ACC112 (cell line): Measurements from ENCODE around the gene TPD52L1.

Source experiments
- H2AFZ ChIP-seq: fragments of 200-600 bp; sonication (generic); one replicate; pipeline ENCODE4 v1.6.0; 2017; ENCODE audit warnings: antibody characterized with exemption, low read length; ENCODE audit not compliant: unreplicated experiment
- H3K27ac ChIP-seq: fragments of 200-600 bp; sonication (generic); 2 replicates; pipeline ENCODE4 v1.5.1; 2014; ENCODE audit warnings: low read depth, mild to moderate bottlenecking, antibody characterized with exemption, low read length, moderate library complexity
- H3K27me3 ChIP-seq: fragments of 200-600 bp; sonication (generic); 2 replicates; pipeline ENCODE4 v1.6.1; 2014; ENCODE audit warnings: mild to moderate bottlenecking, antibody characterized with exemption, low read length, moderate library complexity, mixed read lengths; ENCODE audit not compliant: insufficient read depth
- H3K36me3 ChIP-seq: fragments of 200-600 bp; sonication (generic); 2 replicates; pipeline ENCODE4 v1.6.1; 2016; ENCODE audit warnings: mild to moderate bottlenecking, antibody characterized with exemption, low read length, moderate library complexity, mixed read lengths; ENCODE audit not compliant: insufficient read depth
- H3K4me1 ChIP-seq: fragments of 200-600 bp; sonication (generic); one replicate; pipeline ENCODE4 v1.6.1; 2016; ENCODE audit warnings: low read length, mixed read lengths; ENCODE audit not compliant: insufficient read depth, unreplicated experiment, control insufficient read depth
- H3K4me3 ChIP-seq: fragments of 200-600 bp; sonication (generic); 2 replicates; pipeline ENCODE4 v1.5.1; 2014; ENCODE audit warnings: mild to moderate bottlenecking, low read depth, low read length
- H3K79me2 ChIP-seq: fragments of 200-600 bp; sonication (generic); one replicate; pipeline ENCODE4 v1.6.0; 2016; ENCODE audit warnings: low read length; ENCODE audit not compliant: control insufficient read depth, unreplicated experiment, insufficient read depth

TPD52L1 gene

DNA sequence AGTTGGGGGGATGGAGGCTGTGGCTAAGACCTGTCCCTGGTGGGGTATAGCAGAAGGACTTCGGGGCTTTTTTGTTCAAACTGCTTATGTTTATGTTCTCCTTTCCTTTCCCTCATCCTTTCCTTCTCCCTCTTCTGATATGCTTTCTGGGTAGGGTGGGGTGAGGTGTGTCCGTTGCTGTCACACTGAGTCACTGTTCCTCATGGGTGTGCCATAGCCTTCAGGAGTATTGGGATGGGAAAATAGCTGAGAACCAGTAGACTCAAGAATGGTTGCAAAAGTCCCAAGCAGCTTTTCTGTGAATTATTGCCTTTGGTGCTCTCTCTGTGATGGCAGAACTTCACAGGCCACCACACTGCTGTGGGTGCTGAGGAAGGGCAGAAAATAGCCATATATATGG lies 39.6 kb downstream of the TPD52L1 start:
- Histone ChIP-seq H3K79me2 (no peaks in the 10 kb centered on the region), H2AFZ (no peak overlapping the region), H3K4me3 (no peak overlapping the region)

DNA sequence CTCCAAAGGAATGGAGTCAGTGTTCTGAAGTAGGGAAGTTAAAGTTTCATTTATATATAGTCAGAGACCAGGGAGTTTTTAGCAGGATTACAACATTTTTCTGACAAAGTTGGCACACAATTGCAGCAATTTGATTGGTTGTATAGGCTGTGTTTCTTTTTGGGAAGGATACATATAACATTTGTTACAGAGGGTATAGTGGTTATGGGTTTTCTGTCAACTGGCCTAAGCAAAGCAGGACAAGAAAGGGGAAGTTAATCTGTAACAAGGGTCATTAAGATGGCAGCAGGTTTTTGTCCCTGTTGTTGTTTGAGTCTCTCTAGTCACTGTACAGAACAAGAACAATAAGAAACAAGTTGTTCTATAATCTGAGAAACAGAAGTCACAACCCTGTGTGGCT lies 41.4 kb downstream of the TPD52L1 start:
- Histone ChIP-seq H3K27me3 (no peaks in the 10 kb centered on the region), H3K4me1 (peaks cover 14% of the 10 kb centered on the region), H3K4me3 (no peak overlapping the region), H3K79me2 (no peaks in the 10 kb centered on the region), H3K36me3 (no peaks in the 10 kb centered on the region), H3K27ac (no peak overlapping the region), H2AFZ (no peak overlapping the region)

More for the DNA sequence above, 39.6 kb downstream of the TPD52L1 start:
- no peaks in the 10 kb centered on the region for H3K27me3 ChIP-seq
- peaks cover 13% of the 10 kb centered on the region for H3K4me1 ChIP-seq
- H3K27ac ChIP-seq: no peak overlapping the region
- no peaks in the 10 kb centered on the region for H3K36me3 ChIP-seq

DNA sequence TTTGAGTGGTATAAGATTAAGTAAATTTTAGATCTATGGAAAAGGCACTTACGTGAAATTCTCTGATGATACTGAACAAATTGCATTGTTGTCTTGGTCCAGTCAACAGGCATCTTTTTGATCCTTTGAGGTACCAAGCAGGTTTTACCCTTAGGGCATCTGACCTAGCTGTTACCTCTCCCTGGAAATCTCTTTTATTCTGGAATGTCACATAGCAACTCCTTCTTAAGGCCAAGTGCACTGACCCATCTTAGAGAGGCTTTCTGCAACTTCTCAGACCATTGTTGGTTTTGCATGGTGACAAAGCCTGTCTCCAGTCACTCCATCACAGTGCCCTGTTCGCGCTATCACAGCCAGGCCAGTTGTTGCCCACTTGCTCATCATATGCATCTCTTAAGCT lies 42.0 kb downstream of the TPD52L1 start:
- H3K36me3 ChIP-seq: no peaks in the 10 kb centered on the region
- H3K4me3 ChIP-seq: no peak overlapping the region
- no peaks in the 10 kb centered on the region for H3K27me3 ChIP-seq
- no peaks in the 10 kb centered on the region for H3K79me2 ChIP-seq
- no peak overlapping the region for H2AFZ ChIP-seq
- no peak overlapping the region for H3K27ac ChIP-seq
- H3K4me1 ChIP-seq: peaks cover 17% of the 10 kb centered on the region

DNA sequence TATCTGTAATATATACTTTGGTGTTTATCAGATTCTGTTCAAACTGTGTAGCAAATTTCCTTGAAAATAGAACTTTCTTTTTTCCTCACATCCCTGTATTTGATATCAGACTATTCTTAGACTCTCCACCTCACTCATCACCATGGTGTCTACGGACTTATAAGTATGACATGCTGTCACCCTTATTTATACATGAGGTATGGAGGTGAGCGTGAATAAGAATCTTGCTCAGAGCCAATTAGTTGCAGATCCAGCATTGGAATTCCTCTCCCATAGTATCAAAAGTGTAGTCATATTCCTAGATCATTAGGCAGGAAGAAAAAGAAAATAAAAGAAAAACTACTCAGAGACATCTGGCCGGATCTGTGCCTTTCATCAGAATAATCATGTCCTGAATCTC lies 43.0 kb downstream of the TPD52L1 start:
- Histone ChIP-seq H3K27ac (no peak overlapping the region), H2AFZ (peak overlapping the region; percentile 74), H3K4me1 (peaks cover 28% of the 10 kb centered on the region), H3K36me3 (no peaks in the 10 kb centered on the region), H3K4me3 (peak overlapping the region; percentile 36), H3K79me2 (no peaks in the 10 kb centered on the region), H3K27me3 (no peaks in the 10 kb centered on the region)

DNA sequence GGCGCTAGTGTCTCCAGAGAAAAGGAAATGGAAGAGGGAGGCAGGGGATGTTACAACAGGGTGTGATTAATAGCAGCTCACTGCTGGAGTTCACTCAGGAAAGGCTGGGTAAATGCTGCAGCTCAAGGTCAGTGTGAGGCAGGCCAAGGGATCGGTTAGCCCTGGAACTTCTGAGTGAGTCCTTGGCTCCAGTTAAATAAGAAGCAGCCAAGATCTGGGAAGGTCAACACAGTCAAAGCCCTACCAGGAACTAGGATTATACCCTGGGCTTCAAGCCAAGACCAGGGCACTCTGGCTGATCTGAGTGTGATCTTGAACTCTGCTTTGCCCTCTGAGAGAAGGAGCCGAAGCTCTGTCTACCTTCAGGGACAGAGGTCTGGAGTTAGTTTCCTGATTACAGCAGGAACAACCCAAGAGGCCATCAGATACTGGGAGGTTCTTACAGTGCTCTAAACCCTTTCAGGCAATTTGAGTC lies 44.3 kb downstream of the TPD52L1 start:
- H3K4me3 ChIP-seq: no peak overlapping the region
- no peaks in the 10 kb centered on the region for H3K79me2 ChIP-seq
- peak overlapping the region; percentile 74 for H2AFZ ChIP-seq
- H3K27ac ChIP-seq: peak overlapping the region; percentile 43
- H3K4me1 ChIP-seq: peaks cover 40% of the 10 kb centered on the region
- no peaks in the 10 kb centered on the region for H3K36me3 ChIP-seq
- H3K27me3 ChIP-seq: no peaks in the 10 kb centered on the region

DNA sequence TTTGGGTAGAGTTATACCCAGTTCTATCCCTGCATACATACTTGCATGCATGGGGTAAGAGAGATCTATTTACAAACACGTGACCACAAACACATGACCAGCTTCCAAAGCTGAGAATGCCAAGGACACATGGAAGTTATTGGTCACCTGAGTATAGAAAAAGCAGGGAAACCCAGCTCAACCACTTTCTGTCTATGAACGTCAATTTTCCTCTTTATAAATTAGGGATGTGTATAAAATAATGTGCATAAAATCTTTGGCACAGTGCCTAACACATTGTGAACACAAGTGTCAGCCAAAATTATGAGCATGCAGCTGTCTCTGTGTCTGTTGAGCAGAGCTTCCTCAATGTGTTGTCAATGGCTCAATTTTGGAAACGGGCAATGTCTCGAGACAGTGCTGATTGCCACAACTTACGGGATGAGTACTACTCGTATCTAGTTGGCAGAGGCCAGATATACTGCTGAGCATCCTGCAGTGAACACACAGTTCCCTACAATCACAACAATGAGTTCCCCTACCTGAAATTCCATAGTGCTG lies 44.9 kb downstream of the TPD52L1 start:
- Histone ChIP-seq H3K79me2 (no peaks in the 10 kb centered on the region), H3K27ac (no peak overlapping the region), H3K4me1 (peaks cover 46% of the 10 kb centered on the region), H3K36me3 (no peaks in the 10 kb centered on the region), H3K4me3 (no peak overlapping the region), H3K27me3 (no peaks in the 10 kb centered on the region), H2AFZ (no peak overlapping the region)

DNA sequence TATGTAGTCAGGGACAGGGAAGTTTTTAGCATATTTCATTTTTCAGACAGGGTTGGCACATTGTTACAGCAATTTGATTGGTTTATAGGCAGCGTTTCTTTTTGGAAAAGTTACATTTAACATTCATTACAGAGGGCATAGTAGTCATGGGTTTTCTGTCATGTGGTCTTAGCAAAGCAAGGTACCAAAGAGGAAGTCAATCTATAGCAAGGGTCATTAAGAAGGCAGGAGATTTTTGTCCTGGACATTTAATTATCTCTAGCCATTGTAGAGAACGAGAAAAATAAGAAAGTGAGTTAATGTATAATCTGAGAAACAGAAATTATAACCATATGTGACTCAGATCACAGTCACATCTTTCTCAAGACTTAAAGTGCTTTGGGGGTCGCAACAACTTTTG lies 47.4 kb downstream of the TPD52L1 start:
- Histone ChIP-seq H3K79me2 (no peaks in the 10 kb centered on the region), H3K27me3 (no peaks in the 10 kb centered on the region), H3K27ac (peak overlapping the region; percentile 90), H3K36me3 (no peaks in the 10 kb centered on the region), H2AFZ (no peak overlapping the region), H3K4me1 (peaks cover 51% of the 10 kb centered on the region), H3K4me3 (no peak overlapping the region)

DNA sequence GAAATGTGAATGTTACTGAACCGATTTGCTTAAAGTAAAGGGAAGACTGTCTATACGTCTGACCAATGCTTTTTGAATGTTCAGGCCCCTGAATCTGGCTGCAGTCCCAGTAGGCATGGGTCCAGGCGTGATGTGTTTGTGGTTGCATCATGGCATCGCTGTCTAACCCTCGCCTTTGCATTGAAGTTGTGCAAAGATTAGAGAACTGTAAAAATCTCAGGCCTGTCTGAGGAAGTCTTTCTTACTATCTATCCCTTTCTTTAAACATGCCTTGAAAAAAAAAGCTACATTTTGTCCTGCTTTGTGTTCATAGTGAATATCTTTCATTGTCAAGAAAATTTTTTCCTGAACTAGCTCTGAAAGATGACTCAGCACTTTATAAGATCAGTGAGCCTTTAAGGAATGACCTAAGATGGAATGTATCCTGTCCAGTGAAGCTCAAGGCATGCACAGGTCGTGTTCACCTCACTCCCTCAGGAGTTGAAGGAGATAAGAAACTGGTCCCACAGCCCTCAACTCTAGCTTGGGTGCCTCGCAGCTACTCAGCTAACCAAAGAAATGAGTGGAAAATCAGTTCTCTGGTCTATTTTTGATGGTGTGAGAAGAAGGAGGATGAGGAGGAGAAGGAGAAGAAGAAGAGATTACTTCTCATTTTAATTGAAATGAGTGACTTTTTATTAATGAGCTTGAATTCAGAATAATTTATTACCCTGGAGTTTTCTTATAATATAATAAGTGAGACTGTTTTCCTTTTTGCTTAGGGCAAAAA lies 48.6 kb downstream of the TPD52L1 start:
- Histone ChIP-seq H3K27ac (peak overlapping the region; percentile 90), H2AFZ (peak overlapping the region; percentile 72), H3K4me1 (peaks cover 49% of the 10 kb centered on the region), H3K27me3 (no peaks in the 10 kb centered on the region), H3K36me3 (no peaks in the 10 kb centered on the region), H3K4me3 (peak overlapping the region; percentile 50; the same call in 1 of the 2 replicates), H3K79me2 (no peaks in the 10 kb centered on the region)

DNA sequence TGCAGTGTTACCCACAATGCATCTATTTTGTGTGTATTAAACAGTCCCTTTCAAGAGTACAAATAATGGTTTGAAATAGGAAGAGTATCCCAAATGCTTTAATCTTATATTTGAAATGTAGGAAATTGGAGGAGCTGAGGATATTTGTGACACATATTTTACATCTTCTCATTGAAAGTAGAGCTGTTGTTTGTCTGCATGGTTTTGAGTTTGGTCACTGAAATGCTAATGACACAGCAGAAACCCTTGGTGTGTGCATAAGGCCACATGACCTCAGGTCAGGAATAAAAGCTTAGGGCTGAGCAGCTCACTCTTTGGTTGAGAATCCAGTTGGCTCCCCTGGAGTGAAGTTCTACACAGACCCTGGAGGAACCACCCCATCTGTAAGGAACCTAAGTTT lies 49.8 kb downstream of the TPD52L1 start:
- Histone ChIP-seq H3K79me2 (no peaks in the 10 kb centered on the region), H3K4me3 (no peak overlapping the region), H3K4me1 (peaks cover 37% of the 10 kb centered on the region), H3K27ac (peak overlapping the region; percentile 90; the same call in 1 of the 2 replicates), H3K36me3 (no peaks in the 10 kb centered on the region), H3K27me3 (no peaks in the 10 kb centered on the region), H2AFZ (no peak overlapping the region)

DNA sequence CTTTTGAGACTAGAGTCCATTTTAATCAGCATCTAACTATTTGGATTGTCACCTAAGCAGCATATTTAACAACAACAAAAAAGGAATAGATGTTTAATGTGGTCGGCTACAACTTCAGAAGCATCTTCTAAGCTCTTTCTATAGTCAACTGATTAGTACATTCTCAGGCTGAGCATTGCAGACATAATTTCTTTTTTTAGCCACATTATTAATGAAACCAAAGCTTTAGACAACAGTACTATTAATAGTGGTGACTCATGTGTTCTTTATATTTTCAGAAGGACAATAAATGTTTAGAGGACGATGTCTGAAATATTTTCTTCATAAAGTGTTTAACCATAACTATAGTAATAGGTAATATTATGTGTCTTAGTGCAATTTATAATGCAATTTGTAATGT lies 52.4 kb downstream of the TPD52L1 start:
- H3K27me3 ChIP-seq: no peaks in the 10 kb centered on the region
- H3K36me3 ChIP-seq: no peaks in the 10 kb centered on the region
- H3K4me3 ChIP-seq: no peak overlapping the region
- no peak overlapping the region for H2AFZ ChIP-seq
- H3K79me2 ChIP-seq: no peaks in the 10 kb centered on the region
- no peak overlapping the region for H3K27ac ChIP-seq
- H3K4me1 ChIP-seq: peaks cover 30% of the 10 kb centered on the region

DNA sequence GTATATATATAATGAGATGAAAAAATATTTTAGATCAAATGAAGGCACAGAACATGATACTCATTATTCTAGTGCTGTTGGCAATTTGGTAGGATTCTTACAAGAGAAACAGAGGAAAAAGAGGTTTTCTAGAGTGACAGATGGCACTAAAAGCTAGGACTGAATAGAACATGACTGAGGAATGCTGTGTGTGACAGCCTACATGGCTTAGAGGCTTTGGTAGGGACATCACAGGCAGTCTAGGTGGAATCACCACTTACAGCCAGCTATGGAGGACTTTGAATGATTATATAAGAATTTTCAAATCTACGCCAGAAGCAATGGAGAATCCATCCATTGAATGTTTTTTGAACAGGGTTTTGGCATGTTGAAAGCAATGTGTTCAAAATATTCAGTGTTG lies 52.8 kb downstream of the TPD52L1 start:
- H3K27me3 ChIP-seq: no peaks in the 10 kb centered on the region
- H3K79me2 ChIP-seq: no peaks in the 10 kb centered on the region
- peaks cover 25% of the 10 kb centered on the region for H3K4me1 ChIP-seq
- no peak overlapping the region for H3K27ac ChIP-seq
- H3K4me3 ChIP-seq: no peak overlapping the region
- H2AFZ ChIP-seq: no peak overlapping the region
- no peaks in the 10 kb centered on the region for H3K36me3 ChIP-seq
